Brain microvascular endothelial cell (primary cell): ENCODE results near the gene STK16.
"Not testable (repeated sequence)": the region's sequence is repeated elsewhere in the genome, so short reads cannot be mapped to it uniquely, and the experiment has no call there.

ENCODE experiments used
- DNase-seq: peaks from one replicate; pipeline ENCODE4 v3.0.0-alpha.2; 2020
- H3K27ac ChIP-seq: fragments of 250-450 bp; sonication (Bioruptor Pico); 2 replicates; pipeline ENCODE4 v1.5.1; 2020; ENCODE audit warnings: mild to moderate bottlenecking, moderate library complexity
- H3K27me3 ChIP-seq: fragments of 250-450 bp; sonication (Bioruptor Pico); replicated peaks from 2 replicates; pipeline ENCODE4 v1.5.1; 2020; ENCODE audit warnings: mild to moderate bottlenecking
- H3K36me3 ChIP-seq: fragments of 250-450 bp; sonication (Bioruptor Pico); replicated peaks from 2 replicates; pipeline ENCODE4 v1.5.1; 2020; ENCODE audit warnings: mild to moderate bottlenecking
- H3K4me3 ChIP-seq: 2 replicates; pipeline ENCODE4 v1.5.1; 2011; ENCODE audit warnings: low read depth, mild to moderate bottlenecking, control low read depth, low read length, moderate library complexity
- CTCF ChIP-seq: IDR thresholded peaks from 2 replicates; pipeline ENCODE4 v1.5.1; 2011; ENCODE audit warnings: low read depth, mild to moderate bottlenecking, moderate library complexity, low read length, control low read depth, inconsistent platforms; ENCODE audit errors: missing control alignments
- in situ Hi-C: cut with HindIII; loops from 2 replicates; pipeline ENCODE4 v1.10.0; 2017; ENCODE audit warnings: low sequenced_read_pairs, low pct_ligation_motif_present

The STK16 gene

GRCh38 chr2:219245148-219245898 is at the start of gene STK16, which contains the start of gene GLB1L:
STK16 (plus strand) TSS chr2:219245479; CDS start chr2:219246000, 521 bp downstream.
GLB1L (minus strand) TSS chr2:219245444; CDS start chr2:219243573, 1,871 bp downstream.
- peak; percentile 94 for DNase-seq
- TF ChIP-seq CTCF = no peak
- in situ Hi-C loops = no loop called here

GRCh38 chr2:219197388-219197787 is 47.9 kb upstream of the STK16 start:
- no peak for DNase-seq
- H3K36me3 ChIP-seq = no peaks in the 10 kb centered on the region
- no peaks in the 10 kb centered on the region for H3K27me3 ChIP-seq
- no peak overlapping the region for H3K27ac ChIP-seq
- no peak for TF ChIP-seq CTCF
- H3K4me3 ChIP-seq = no peak overlapping the region
- in situ Hi-C loops = no loop called here

More at GRCh38 chr2:219245148-219245898, at the start of gene STK16, which contains the start of gene GLB1L:
- H3K36me3 ChIP-seq = peaks cover 5% of the 10 kb centered on the region
- H3K27ac ChIP-seq = peak within 1 kb of the TSS; percentile 88
- no peaks in the 10 kb centered on the region for H3K27me3 ChIP-seq
- peak within 1 kb of the TSS; percentile 98 for H3K4me3 ChIP-seq

GRCh38 chr2:219198974-219199373 is 46.3 kb upstream of the STK16 start:
- Histone ChIP-seq H3K27ac (no peak overlapping the region), H3K4me3 (no peak overlapping the region), H3K36me3 (no peaks in the 10 kb centered on the region), H3K27me3 (no peaks in the 10 kb centered on the region)
- in situ Hi-C loops = no loop called here
- DNase-seq = no peak
- TF ChIP-seq CTCF = no peak

GRCh38 chr2:219199470-219200211 is 45.6 kb upstream of the STK16 start:
- no peaks in the 10 kb centered on the region for H3K36me3 ChIP-seq
- H3K4me3 ChIP-seq = no peak overlapping the region
- H3K27me3 ChIP-seq = no peaks in the 10 kb centered on the region
- no peak for DNase-seq
- H3K27ac ChIP-seq = no peak overlapping the region
- in situ Hi-C loops = no loop called here
- no peak for TF ChIP-seq CTCF

GRCh38 chr2:219200502-219201326 is 44.6 kb upstream of the STK16 start:
- in situ Hi-C loops, DNase-seq, H3K27me3 ChIP-seq, H3K27ac ChIP-seq, H3K4me3 ChIP-seq, H3K36me3 ChIP-seq: not testable (repeated sequence)

- in situ Hi-C loops, DNase-seq, H3K4me3 ChIP-seq, H3K27ac ChIP-seq, H3K36me3 ChIP-seq, H3K27me3 ChIP-seq: not testable (repeated sequence)
These were observed 43.9 kb upstream of the STK16 start for GRCh38 chr2:219201331-219201730.
